Central memory CD4-positive, alpha-beta T cell (primary cell): Measurements from ENCODE around the gene HUWE1.

ENCODE experiments used
- DNase-seq: peaks from one replicate; pipeline ENCODE4 v3.0.0; 2022

HUWE1 gene

DNA sequence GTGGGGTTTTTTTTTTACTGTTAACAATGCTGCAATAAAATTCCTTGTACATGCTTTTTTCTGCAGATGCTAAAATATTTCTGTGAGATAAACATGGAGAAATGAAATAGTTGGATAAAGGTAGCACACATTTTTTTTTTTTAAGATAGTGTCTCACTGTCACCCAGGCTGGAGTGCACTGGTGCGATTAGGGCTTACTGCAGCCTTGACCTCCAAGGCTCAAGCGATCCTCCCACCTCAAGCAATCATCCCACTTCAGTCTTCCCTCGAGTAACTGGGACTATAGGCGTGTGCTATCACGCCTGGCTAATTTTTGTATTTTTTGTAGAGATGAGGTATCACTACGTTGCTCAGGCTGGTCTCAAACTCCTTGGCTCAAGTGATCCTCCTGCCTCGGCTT lies 1.8 kb upstream of the HUWE1 start:
- DNase-seq: no peak

DNA sequence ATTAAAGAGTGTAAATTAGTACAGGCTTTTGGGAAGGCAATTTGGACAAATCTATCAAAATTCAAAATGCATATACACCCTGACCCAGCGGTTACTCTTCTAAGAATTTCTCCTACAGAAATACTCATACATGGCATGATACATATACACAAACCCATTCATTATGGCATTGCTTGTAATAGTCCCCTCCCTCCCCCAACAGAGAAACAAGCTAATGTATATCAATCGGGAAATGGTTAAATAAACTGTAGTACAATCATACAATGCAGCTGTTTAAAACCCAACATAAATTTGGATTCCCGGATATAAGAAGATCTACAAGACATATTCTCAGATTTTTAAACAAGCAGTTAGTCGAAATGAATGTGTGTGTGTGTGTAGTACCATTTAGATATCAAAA lies 808 bp downstream of the HUWE1 start:
- no peak for DNase-seq

DNA sequence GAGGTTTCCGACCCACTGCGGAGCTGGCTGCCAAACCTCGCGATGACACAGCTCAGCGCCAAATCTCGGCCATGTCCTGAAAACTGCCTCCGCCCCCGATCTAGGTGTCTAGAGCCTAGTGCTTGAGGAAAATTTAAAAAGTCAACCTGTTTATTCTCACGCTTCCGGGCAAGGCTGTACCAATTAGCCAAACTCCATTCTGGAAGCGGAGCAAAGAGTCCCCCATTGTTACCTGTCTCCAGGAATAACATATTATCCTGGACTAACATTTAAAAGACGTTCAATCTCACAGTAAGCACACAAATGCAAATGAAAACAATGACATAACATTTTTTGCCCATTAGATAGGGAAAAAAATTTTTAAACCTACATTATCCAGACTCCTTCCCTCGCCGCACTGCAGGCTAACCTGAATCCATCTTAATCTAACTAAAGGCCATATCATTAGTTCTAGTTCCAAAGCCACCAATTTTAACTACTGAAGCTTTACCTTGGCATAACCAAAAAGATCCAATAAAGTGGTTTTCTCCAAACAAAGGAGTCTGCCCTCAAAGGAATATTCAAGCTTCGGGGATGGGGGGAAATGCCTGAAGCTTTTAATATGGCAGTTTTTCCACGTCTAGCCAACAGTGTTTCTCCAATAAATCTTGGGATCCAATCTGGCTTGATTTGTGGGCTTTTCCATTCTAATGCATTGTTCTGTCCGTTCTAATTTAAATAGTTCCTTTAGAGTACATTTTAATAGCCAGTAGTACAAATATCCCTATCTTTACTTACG lies 1.9 kb downstream of the HUWE1 start:
- no peak for DNase-seq

DNA sequence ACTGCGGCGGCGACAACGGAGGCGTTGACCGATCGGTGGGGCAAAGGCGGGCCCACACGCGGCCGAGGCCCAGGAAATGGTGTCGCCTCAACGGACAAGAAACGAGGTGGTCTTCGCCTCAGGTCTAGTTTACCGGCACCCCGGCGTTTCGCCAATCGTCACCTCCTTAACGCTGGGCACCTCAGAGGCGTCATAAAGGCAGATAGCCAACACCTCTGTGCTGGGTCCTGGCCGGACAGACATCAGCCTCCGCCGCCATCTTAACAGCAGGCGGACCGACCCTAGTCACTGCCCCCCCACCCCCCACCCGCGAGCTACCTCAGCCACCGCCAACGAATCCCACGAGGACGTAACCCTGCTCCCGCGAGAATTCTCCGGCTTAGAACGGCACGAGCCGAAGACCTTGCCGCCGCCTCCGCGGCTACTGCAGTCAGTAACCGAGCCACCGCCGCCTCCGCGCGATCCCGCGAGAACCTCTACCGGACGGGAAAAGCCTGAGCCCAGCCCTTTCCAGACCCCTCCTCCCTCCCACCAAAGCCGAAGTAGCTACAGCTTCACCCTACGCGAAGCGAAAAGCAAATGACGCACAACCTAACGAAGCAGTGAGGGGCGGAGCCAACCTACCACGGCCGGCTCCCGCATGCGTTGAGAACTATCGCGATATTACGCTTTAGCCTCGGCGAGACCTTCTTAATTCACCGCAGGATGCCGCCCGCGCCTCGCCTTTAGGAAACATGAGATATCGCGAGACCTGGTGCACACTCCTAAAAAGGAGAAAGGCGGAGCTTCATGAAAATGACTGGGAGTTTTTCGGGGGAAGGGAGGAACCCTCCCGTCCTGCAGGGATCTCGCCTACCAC lies 2.7 kb downstream of the HUWE1 start:
- DNase-seq: peak; percentile 94

DNA sequence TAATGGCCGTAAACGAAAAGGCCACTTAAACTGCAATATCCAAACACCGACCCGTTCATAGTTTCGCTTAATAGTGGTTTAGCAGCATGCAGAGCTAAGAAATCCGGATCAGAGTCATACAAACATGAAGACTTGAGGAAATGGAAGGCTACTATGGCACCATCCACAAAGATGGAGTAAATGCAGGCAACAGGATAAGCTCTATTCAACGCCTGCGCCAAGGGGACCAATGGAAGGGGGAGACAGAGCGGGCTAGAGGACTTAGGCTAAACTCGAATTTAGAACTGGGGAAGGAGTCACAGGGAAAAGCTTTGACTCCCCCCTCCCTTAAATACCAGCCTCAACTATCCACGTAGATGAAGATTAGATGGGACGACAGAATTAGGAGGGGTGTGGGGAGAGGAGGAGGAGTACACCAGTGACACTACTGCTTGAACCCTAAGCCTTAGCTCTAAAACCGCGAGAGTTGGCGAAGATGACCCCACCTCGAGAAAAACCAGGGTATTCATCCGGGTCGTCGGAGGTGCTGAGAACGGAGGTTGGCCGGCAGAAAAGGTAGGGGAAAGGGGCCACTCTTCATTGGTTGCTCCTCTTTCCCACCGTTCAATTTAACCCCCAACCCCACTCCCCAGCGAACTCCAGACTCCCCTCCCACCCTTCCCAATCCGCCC lies 3.5 kb downstream of the HUWE1 start:
- peak; percentile 19 for DNase-seq

DNA sequence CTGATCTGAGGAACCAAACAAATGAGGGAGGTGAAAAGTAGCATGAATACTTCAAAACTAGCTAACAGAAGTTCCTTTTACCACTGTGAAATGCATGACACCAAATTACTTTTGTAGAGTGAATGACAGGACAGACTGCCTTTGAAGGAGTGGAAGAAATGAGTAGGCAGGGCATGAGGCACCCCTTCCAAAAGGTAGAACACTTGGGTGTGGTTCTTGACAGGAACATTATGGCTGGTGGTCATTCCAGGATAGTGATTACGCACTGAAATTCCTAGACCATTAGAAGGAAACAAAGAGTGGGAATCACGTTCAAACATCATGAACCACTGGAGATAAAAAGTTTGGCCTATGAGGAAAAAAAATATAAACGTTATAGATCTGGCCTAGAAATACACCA lies 4.9 kb downstream of the HUWE1 start:
- no peak for DNase-seq

DNA sequence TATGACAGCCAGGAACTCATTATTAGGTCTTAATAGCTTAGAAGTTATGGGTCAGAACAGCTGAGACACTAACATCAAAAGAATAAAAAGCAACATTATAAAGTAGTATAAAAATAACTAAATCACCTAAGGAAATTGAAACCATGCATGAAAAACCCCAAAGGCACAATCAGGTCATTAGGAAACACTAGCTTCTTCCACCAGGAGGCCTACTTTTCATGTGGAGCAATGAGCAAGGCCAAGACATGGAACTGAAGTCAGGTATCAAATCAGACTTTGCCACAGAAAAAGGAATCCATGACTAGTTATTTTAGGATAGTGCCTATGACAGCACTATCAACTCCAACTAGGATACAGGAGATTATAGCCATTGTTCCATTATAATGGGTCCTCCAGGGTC lies 7.9 kb downstream of the HUWE1 start:
- DNase-seq: peak; percentile 19

DNA sequence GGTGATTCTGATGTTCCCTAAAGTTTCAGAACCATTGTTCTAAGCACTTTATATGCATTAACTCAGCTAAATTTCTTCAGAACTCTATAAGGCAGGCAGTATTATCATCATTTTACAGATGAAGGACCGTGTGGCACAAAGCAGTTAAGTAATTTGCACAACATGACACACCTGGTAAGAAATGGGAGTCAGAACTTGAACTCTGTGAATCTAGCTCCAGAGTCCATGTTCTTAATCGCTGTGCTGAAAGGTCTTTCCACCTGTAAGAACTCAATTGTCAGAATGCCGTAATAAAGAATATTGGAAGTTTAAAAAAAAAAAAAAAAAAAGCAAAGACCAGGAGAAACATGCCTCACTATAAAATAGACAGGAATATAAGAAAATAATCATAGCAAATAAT lies 9.2 kb downstream of the HUWE1 start:
- DNase-seq: no peak

DNA sequence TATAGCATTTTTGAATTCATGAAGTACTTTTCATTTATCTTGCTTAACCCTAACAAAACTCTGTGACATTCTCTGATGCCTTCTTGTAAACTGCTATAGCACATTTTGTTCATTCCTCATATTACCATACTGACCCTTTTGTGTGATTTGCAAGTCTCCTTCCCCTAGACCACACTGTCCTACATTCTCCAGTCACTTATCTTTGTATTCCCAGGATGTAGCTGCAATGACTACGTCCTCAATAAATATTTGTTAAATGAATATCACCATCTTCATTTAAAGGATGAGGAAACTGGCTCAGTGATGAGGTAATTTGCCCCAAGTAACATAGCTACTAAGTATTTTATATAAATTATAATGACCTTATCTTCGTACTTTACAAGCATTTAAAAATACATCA lies 11.9 kb downstream of the HUWE1 start:
- no peak for DNase-seq

DNA sequence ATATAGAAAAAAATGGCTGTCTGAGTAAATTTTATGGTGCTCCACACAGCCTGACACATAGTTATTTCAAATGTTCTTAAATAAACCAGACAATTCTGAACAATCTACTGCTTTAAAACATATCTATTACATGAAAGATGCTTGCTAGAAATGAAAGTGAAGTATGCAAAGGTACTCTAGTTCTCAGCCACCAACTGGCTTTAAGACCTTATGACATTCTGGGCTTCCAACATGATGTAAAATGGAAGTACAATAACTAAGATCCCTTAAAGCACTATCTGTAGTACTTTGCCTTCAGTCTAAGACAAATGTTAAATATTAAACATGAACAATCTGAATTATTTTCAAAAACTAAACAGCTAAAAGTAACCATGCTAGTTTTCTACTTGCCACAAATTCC lies 17.3 kb downstream of the HUWE1 start:
- DNase-seq: no peak

DNA sequence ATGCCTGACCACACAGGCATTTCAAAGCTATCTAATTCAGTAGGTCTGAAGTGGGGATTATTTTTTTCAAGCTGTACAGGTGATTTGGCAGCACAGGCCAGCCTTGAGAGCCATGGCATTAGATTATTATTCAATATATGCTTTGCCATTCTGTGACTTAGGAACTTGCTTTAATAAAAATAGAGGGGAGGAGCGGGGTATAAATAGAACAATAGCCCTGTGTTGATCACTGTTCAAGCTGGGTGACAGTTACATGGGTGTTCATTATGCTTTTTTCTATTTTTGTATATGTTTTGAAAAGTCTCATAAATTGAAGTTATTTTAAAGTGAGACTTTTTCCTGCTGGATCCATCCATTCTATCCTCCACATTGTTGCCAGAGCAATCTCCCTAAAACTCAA lies 20.3 kb downstream of the HUWE1 start:
- no peak for DNase-seq

DNA sequence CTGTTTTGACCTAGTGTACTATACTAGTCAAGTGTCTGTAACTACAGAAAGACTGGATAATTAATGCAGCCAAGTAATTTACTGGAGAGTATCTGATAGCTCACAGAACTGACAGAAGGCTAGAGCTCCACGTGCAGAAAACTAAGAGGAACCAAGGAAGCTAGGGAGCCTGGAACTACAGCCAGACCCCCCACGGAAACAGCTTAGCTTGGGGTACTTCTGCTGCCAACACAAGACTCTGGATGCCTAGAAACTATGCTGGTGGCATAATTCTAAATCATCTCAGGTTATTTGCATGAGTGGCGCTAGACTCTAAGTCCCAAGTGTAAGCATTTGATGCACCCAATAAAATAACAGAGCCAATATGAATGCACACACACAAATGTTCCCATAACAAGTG lies 26.5 kb downstream of the HUWE1 start:
- DNase-seq: no peak

DNA sequence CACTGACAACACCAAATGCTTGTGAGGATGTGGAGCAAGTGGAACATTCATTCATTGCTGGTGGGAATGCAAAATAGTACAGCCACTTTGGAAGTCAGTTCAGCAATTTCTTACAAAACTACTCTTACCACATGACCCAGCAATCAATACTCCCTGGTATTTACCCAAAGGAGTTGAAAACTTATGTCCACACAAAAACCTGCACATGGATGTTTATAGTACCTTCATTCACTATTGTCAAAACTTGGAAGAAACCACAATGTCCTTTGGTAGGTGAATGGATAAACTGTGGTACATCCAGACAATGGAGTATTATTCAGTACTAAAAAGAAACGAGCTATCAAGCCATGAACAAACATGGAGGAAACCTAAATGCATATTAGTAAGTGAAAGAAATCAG lies 27.5 kb downstream of the HUWE1 start:
- no peak for DNase-seq

DNA sequence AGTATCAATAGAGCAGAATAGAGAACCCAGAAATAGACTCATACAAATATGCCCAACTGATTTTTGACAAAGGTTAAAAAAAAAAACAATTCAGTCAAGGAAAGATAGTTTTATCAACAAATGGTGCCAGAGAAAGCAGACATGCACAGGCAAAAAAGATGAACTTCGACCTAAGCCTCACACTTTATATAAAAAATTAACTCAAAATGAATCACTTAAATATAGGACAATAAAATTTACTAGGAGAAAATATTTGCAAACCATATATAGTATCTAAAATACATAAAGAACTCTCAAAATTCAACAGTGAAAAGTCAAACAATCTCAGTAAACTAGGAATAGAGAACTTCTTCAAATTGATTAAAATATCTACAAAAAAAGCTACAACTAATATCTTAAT lies 29.7 kb downstream of the HUWE1 start:
- DNase-seq: no peak

DNA sequence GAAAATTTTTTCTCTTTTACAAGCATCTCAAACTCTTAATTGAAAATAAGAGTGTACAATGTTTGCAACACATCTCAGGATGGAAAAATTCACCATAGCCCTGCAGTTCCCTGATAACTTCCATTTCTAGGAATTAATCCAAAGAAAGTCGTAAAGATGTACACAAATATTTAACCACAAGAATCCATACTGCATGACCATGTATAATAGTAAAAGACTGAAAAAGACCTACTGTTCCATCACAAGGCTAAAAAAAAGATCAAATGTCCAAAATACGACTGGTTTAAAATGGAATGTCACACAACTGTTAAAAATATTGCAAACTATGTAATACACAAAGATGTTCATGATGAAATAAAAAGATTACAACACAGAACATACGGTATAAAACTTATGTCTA lies 32.1 kb downstream of the HUWE1 start:
- no peak for DNase-seq

DNA sequence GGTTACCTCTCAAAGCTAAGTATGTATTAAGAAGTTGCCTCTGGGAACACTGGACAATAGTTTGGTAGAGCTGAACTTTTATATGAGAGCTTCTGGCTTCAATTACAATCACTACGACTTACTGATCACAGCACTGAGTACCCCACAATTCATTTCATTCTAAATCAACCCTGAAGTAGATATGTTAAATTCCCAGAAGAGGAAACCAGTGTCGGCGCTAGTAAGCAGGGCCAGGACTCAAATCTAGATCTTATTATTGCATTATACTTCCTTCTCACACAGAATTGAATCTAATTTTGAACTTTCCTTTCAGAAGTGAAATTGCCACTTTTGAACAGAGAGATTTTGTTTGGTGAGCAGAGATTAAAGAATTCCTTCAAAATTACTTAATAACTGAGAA lies 41.8 kb downstream of the HUWE1 start:
- DNase-seq: no peak

DNA sequence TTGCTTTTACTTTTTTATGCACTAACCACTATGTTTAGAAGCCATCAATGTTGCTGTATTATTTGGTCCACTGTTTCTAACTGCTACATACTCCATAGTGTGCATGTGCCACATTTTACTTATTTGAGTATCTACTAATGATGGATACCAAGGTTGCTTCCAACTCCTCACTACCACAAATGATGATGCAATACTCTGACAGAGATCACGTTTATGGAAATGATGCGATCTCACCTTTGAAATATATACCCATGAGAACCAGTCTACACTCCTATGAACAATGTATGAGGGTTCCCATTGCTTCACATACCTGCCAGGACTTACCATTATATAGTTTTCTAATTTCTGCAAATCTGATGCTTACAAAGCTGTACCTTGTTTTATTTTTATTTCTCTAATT lies 44.2 kb downstream of the HUWE1 start:
- DNase-seq: no peak

DNA sequence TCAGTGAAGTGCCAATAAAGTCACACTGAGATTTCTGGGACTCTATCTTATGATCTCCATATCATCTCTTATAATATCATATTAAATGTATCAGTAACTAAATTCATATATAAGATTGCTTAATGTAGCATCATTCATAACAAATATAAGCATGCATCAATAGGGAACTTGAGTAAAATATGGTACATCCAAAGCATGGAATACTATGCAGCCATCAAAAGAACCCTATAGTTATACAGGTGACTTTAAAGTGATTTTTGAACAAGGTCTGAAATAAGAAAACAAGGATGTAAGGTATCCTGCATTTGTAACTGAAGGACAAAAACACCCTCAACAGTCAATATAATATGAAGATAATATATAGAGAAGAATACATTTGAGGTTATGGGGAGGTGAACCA lies 47.3 kb downstream of the HUWE1 start:
- DNase-seq: no peak

DNA sequence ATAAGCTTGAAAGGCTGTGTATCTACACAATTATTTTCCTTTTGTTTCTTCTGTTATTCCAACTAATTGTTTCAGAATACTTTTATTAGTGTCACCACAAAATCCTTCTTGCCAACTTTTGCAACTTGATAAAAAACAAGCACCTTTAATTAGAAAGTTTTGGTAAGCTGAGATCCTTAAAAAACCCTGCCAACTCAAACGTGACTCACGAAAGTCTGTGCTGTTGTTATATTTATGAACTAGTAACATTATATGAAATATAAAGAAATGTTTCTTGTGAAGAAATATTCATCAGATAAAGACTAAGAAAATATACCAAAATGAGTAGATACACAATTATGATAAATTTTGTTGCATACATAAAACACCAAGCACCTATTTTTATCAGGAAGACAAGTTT lies 49.0 kb downstream of the HUWE1 start:
- DNase-seq: no peak

DNA sequence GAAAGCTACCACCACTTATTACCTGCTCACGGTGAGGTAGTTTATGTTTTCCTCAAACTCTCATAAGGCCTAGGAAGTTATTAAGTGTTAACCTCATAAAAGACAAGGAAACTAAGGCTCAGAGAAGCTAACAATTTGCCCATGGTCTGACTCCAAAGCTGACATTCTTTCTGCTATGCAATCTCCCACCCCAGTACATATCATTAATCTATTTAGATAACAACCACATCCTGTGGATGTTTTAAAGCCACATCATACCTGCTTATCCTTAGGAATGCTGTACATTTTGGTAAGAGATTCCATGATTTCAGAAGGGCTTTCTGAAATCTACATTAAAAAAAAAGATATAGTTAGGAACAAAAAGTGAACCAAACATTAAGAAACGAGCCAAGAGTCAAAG lies 55.4 kb downstream of the HUWE1 start:
- DNase-seq: no peak

DNA sequence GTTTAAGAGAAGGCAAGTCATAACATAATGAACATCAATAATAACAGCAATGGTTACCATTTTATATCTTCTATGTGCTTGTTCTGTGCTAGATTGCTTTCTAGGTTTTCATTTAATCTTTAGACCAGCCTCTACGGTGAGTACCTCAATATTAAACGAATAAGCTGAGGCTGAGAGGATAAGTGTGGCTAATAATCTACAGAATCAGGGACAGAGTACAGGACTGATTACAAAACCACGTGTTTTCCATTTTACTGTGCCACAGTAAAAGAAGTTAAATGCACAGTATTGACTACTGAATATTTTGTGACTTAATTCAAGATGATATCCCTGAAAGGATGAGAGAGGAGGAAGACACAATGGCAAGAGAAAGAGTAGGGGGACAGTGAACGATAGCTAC lies 56.3 kb downstream of the HUWE1 start:
- no peak for DNase-seq

DNA sequence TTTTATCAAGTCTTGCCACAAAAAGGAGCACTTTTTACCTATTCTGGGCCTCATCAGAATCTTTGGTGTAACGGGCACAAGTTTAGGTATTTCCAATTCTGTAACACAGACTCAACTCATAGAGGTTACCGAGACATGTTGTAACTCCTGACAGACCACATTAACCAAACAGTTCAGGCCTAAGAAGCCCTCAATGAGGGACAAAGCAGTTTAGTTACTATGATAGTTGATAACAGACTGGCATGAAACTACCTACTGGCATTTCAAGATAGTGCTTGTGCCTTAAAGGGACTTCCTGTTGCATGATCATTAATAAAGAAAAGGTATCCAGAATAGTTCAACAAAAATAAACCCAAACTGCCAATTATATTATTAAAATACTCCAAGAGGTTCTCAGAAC lies 64.1 kb downstream of the HUWE1 start:
- DNase-seq: no peak

DNA sequence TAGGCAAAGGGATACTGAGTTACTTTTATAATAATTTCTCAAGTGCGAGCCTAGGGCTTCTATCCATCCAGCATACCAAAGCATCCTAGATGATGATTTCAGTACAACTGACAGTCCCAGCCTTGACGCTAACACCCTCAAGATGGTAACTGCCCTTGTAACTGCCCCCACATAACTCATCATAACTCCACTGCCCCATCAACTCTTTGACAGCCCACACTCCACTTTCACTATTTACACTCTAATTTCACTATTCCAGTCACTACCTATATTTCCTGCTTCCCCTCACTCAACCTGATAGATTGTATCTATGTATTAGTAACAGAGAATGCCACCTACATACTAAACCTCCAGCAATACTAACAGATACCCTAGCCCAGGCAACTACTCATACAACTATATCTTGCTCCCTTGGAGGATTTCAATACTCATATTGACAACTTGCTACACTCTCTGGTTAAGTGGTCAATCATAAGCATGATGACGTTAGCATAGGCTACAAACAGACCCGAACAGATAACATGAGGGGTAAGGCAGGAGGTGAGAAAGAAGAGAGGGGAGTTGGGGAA lies 65.0 kb downstream of the HUWE1 start:
- no peak for DNase-seq

DNA sequence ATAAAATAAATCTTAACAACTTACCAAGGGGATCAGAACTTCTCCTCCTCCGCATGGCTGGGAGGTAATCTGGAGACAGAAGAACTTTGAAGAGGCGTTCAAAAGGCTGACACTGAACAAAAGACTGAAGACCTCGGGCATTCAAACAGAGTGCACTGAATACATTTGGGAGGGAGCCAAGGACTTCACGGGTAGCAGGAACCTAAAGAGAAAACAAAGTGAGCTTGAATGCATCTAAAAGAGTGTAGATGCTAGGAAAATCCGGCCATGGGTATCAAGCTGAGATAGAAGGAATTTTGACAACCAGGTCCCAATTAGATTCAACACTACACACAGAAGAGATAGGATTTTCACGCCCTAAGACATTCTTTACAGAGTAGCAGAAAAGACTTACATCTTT lies 69.6 kb downstream of the HUWE1 start:
- DNase-seq: no peak
